Measurements from ENCODE around the gene CMTR1.

DNA sequence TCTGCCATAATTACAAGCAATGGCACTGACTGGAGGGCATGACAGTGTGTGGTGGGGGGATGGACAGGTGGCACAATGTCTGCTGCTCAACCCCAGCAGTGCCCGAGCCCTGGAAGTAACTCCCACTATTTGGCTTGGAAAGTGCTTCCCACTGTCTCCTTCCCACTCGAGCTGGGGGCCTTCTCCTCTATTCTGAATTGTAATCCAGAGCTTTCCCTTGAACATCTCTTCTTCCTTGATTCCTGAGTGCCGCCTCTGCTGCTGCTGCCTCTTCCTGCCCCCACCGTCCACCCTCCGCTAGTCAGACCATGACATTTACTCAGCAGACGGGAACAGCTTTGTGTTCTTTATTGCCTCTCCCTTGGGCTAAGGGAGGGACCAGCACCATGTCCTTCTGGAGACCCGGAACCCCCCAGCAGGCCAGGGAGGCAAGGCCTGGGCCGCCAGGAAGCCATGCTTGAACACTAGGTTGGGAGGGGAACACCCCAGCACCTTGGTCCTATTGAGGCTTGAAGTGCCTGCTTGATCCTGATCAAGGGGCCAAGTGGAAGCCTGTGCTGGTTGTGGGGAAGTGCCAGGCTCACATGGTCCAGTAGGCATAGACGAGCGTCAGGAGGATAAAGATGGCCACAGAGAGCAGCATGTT lies 49.7 kb downstream of the CMTR1 start:
- no peak for TF ChIP-seq SUZ12 (IDR thresholded peaks at IDR 0.05; ENCODE audit: extremely low read depth, insufficient read depth, insufficient read length)
- no peak for TF ChIP-seq YY1 (IDR thresholded peaks at IDR 0.05; ENCODE audit: insufficient read depth, insufficient read length)

Data from NT2/D1 (cell line).